HEK293T (cell line): ENCODE results near the gene PFKL.

Experiments used
- CTCF ChIA-PET: fragments of 350-600 bp; formaldehyde crosslinking; extraction: SDS; loops from one replicate; lab custom pipeline; 2021; ENCODE audit warnings: antibody characterized with exemption, inconsistent platforms; lab: Yijun Ruan, JAX
- POLR2A ChIA-PET: fragments of 350-600 bp; formaldehyde crosslinking; extraction: SDS; loops from one replicate; lab custom pipeline; 2020; ENCODE audit warnings: antibody characterized with exemption, inconsistent platforms; lab: Yijun Ruan, JAX
- DNase-seq: peaks from one replicate; pipeline ENCODE4 v3.0.0; 2012; ENCODE audit warnings: mixed read lengths; ENCODE audit errors: extremely low spot score
- ARNT ChIP-seq: fragments of 450-650 bp; IDR thresholded peaks from 2 replicates; pipeline ENCODE4 v1.6.1; 2017; ENCODE audit warnings: mild to moderate bottlenecking
- BHLHE40 ChIP-seq: fragments of 450-650 bp; IDR thresholded peaks from 2 replicates; pipeline ENCODE4 v1.6.1; 2016; ENCODE audit warnings: mild to moderate bottlenecking, moderate library complexity, borderline replicate concordance
- CTBP1 ChIP-seq: fragments of 450-650 bp; IDR thresholded peaks from 2 replicates; pipeline ENCODE4 v1.6.1; 2016; ENCODE audit warnings: borderline replicate concordance
- ELF4 ChIP-seq: fragments of 450-650 bp; IDR thresholded peaks from 2 replicates; pipeline ENCODE4 v1.6.1; 2017; ENCODE audit warnings: antibody characterized with exemption
- FOXA1 ChIP-seq: fragments of 450-650 bp; IDR thresholded peaks from 2 replicates; pipeline ENCODE4 v1.6.1; 2016; ENCODE audit warnings: mild to moderate bottlenecking
- FOXK2 ChIP-seq: fragments of 450-650 bp; IDR thresholded peaks from 2 replicates; pipeline ENCODE4 v1.6.1; 2016; ENCODE audit warnings: mild to moderate bottlenecking
- FOXM1 ChIP-seq: fragments of 450-650 bp; IDR thresholded peaks from 2 replicates; pipeline ENCODE4 v1.6.1; 2017; ENCODE audit warnings: mild to moderate bottlenecking, borderline replicate concordance
- HDGF ChIP-seq: fragments of 450-650 bp; IDR thresholded peaks from 2 replicates; pipeline ENCODE4 v1.6.1; 2017; ENCODE audit warnings: antibody characterized with exemption, borderline replicate concordance
- L3MBTL2 ChIP-seq: fragments of 450-650 bp; conservative IDR thresholded peaks from 2 replicates; pipeline ENCODE4 v1.6.1; 2016; ENCODE audit warnings: mild to moderate bottlenecking
- LEF1 ChIP-seq: fragments of 450-650 bp; IDR thresholded peaks from 2 replicates; pipeline ENCODE4 v1.6.1; 2017; ENCODE audit warnings: mild to moderate bottlenecking, borderline replicate concordance
- NFRKB ChIP-seq: fragments of 450-650 bp; IDR thresholded peaks from 2 replicates; pipeline ENCODE4 v1.6.1; 2016; ENCODE audit warnings: mild to moderate bottlenecking, moderate library complexity
- PKNOX1 ChIP-seq: fragments of 450-650 bp; IDR thresholded peaks from 2 replicates; pipeline ENCODE4 v1.6.1; 2016
- SP1 ChIP-seq: fragments of 450-650 bp; IDR thresholded peaks from 2 replicates; pipeline ENCODE4 v1.6.1; 2017
- SUZ12 ChIP-seq: fragments of 450-650 bp; IDR thresholded peaks from 2 replicates; pipeline ENCODE4 v1.6.1; 2016; ENCODE audit warnings: mild to moderate bottlenecking
- TARDBP ChIP-seq: fragments of 450-650 bp; IDR thresholded peaks from 2 replicates; pipeline ENCODE4 v1.6.1; 2016
- ZNF384 ChIP-seq: fragments of 450-650 bp; IDR thresholded peaks from 2 replicates; pipeline ENCODE4 v1.6.1; 2016

PFKL gene

GRCh38 chr21:44370786-44371410, 71.0 kb downstream of the PFKL start:
- DNase-seq, result no peak
- ChIA-PET CTCF (no interaction called here), POLR2A (no interaction called here)
- TF ChIP-seq SUZ12 (no peak), ARNT (no peak), LEF1 (no peak), ZNF384 (no peak), NFRKB (no peak)

GRCh38 chr21:44371596-44371995, 71.7 kb downstream of the PFKL start:
- TF ChIP-seq LEF1 (no peak), PKNOX1 (no peak), FOXK2 (no peak), CTBP1 (no peak), FOXA1 (no peak), ZNF384 (no peak), BHLHE40 (no peak), FOXM1 (no peak), SP1 (no peak), HDGF (no peak), L3MBTL2 (no peak), SUZ12 (no peak), ELF4 (no peak), ARNT (no peak), NFRKB (no peak), TARDBP (no peak)
- POLR2A ChIA-PET, result no interaction called here
- no peak for DNase-seq
- CTCF ChIA-PET, result no interaction called here

GRCh38 chr21:44372616-44373015, 72.8 kb downstream of the PFKL start:
- TF ChIP-seq SP1, result no peak
- no peak for TF ChIP-seq TARDBP
- no peak for TF ChIP-seq NFRKB
- DNase-seq, result no peak
- CTCF ChIA-PET, result no interaction called here
- POLR2A ChIA-PET, result no interaction called here

GRCh38 chr21:44374601-44375280, 74.9 kb downstream of the PFKL start:
- POLR2A ChIA-PET, result no interaction called here
- CTCF ChIA-PET, result no interaction called here
- TF ChIP-seq HDGF, result no peak
- no peak for TF ChIP-seq FOXK2
- no peak for TF ChIP-seq SUZ12
- no peak for TF ChIP-seq CTBP1
- TF ChIP-seq FOXM1, result no peak
- no peak for TF ChIP-seq BHLHE40
- no peak for TF ChIP-seq SP1
- TF ChIP-seq L3MBTL2, result no peak
- TF ChIP-seq ARNT, result no peak
- no peak for TF ChIP-seq PKNOX1
- no peak for DNase-seq

- TF ChIP-seq SP1 (no peak), LEF1 (no peak), NFRKB (no peak), ZNF384 (no peak), ARNT (no peak), CTBP1 (no peak), FOXA1 (no peak), TARDBP (no peak), BHLHE40 (no peak), ELF4 (no peak)
- CTCF ChIA-PET, result no interaction called here
- POLR2A ChIA-PET, result no interaction called here
- DNase-seq, result no peak
These were observed 75.4 kb downstream of the PFKL start for GRCh38 chr21:44375281-44375651.

GRCh38 chr21:44375761-44376241, 75.9 kb downstream of the PFKL start:
- TF ChIP-seq FOXM1, result no peak
- no peak for TF ChIP-seq TARDBP
- TF ChIP-seq SP1, result no peak
- no peak for TF ChIP-seq SUZ12
- no peak for TF ChIP-seq ARNT
- TF ChIP-seq ZNF384, result no peak
- TF ChIP-seq NFRKB, result no peak
- TF ChIP-seq L3MBTL2, result no peak
- no peak for TF ChIP-seq LEF1
- TF ChIP-seq ELF4, result no peak
- TF ChIP-seq BHLHE40, result no peak
- TF ChIP-seq FOXK2, result no peak
- TF ChIP-seq CTBP1, result no peak
- DNase-seq, result no peak
- ChIA-PET POLR2A (no interaction called here), CTCF (no interaction called here)

- POLR2A ChIA-PET, result no interaction called here
- CTCF ChIA-PET, result no interaction called here
- DNase-seq, result no peak
- TF ChIP-seq ZNF384 (no peak), SUZ12 (no peak), PKNOX1 (no peak), SP1 (no peak), ARNT (no peak), CTBP1 (no peak), ELF4 (no peak), TARDBP (no peak), BHLHE40 (no peak)
These were observed 76.8 kb downstream of the PFKL start for GRCh38 chr21:44376606-44377005.
